GM18867 (cell line): Measurements from ENCODE around the gene RAB30.

ENCODE experiments used
- ATAC-seq: cut with Tn5 transposase; IDR thresholded peaks from one replicate; pipeline ENCODE4 v1.9.1; 2021; ENCODE audit warnings: mild to moderate bottlenecking, moderate library complexity; ENCODE audit not compliant: unreplicated experiment

The RAB30 gene, protein sequence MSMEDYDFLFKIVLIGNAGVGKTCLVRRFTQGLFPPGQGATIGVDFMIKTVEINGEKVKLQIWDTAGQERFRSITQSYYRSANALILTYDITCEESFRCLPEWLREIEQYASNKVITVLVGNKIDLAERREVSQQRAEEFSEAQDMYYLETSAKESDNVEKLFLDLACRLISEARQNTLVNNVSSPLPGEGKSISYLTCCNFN

DNA sequence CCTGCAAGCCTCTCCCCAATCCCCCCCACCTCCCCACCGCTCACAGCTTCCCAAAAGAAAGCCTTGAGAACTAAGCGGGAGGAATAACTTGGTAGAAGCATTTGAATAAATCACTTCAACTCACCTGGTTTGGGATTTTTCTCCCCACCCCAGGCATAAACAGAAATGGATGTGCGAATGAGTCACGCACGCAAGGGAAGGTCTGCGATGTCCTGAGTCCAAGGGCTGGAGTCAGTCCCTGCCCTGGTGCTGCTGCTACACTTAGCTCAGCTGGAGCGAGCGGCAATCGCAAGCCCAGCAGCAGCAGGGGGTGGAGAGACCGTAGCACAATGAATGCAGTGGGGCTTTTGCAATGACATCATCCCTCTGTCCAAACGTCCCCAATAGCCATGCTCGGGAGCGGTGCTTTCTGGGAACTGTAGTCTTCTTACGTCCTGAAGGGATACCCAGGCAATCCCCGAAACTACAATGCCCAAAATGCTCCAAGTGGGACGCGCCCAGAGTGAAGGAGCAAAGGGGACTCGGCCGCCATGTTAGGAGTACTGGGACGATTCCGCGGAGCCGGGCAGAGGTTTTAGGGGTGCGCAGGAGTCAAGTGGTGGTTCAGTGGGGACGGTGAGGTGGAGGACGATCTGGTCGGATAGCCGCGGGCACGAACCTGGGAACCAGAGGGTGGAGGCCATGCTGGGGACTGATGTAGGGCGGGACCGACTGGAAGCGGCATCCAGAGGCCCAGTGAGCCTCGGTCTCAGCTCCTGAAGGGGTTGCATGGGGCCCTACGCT is at the start of gene RAB30:
Gene RAB30 (minus strand): TSS at position 331 of the 783 bp plus-strand sequence. CDS start 74,581 bp downstream, outside the sequence.
- peak; percentile 96 for ATAC-seq

DNA sequence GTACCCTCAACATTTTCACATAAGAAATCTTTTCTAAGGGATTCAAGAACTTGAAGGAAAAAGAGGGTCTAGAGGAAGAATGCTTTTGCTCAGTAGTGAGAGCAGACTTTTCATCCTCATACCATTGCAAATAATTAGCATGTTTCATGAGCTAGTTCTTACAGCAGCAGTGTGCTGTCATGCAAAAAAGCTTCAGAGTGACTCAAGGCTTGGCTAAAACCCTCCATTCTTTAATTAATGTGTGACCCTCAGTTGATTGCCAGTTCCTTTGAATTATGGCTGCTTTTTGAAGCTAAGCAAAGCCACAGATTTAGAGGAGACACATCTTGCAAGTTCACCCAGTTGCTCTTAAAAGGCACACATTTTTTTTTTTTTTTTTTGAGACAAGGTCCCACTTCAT is 48.6 kb upstream of the RAB30 start:
- no peak for ATAC-seq

DNA sequence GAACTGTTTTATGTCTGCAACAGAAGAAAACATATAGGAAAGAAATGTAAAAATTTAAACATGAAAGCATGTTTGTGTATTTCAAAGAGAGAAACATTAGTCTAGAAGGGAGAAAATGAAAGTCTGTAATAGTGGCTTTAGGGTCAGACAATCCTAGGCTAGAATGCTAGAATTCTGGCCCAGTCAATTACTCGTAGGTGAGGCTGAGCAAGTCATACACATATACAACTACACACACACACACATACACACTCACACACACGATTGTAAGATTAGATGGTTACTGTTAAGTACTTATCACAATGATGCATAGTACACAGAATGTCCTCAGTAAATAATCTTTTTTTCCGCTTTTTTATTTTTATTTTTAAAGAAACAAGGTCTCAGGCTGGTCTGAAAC is 47.5 kb upstream of the RAB30 start:
- no peak for ATAC-seq

DNA sequence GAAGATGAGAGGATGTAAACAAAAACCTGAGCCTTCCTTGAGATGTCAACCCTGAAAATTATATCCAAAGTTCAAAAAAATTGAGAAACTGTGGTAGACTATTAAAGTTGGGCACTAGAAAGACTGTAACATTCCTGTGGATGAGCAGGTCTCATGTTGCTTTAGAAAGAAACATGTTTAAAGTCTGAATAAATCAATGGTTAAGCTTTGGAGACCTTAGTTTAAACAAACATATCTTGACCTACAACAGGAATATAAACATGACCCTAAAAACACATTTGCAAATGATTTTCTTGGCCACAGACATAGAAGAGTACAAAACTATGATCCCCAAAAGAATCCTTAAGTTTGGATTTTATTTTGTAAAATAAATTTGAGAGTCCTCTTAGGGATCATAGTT is 47.1 kb upstream of the RAB30 start:
- no peak for ATAC-seq

DNA sequence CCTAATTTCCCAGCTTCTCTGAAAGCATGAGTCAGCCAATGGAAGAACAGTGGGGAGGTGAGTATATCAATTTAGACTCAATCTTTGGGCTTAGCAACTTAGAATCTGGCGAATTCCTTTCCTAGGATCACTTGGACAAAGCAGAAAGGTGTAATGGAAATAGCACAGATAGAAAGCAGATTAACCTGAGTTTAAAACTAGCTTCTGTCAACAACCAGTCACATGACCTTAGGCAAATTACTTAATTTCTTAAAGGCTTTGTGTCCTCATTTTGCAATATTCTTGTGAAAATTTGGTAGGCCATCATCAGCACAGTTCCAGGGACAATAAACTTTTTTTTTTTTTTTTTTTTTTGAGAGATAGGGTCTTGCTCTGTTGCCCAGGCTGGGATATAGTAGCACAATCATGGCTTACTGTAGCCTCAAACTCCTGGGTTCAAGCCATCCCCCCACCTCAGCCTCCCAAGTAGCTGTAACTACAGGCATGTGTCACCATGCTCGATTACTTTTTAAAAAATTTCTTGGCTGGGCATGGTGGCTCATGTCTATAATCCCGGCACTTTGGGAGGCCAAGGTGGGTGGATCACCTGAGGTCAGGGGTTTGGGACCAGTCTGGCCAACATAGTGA is 44.4 kb upstream of the RAB30 start:
- no peak for ATAC-seq

DNA sequence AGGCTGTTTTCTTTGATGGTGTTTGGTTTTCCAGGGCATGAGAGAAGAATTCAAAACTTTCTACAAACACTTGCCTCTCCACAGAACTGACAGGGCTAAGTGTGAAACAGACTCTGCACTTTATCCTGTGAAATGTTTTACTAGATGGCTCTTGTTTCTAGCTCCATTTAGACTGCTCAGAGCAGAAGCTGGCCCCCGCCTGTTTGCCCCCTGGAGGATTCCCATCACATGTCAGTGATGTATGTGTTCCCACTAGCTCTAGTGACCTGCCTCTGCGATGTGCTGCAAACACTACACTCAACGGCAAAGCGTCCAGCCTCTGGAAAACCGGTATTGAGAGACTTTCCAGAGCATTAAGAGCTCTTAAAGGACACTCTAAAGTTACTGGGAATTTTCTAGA is 43.9 kb upstream of the RAB30 start:
- no peak for ATAC-seq

DNA sequence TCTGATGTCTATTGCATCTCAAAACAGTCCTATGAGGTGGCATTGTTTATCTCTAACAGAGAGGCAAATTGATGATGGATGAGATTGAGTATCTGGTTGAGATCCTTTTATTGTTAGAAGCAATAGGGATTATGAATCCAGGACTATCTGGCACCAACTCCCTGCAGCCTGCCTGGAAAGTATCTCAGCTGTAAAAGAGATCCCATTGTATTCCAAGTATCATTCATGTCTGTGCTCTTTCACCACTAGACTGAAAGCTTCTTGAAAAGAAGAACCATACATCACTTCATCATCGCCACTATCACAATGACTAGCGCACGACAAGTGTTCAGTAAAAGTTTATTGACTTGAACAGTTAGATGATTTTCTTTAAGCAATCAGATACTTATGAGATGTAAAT is 43.3 kb upstream of the RAB30 start:
- ATAC-seq = no peak

DNA sequence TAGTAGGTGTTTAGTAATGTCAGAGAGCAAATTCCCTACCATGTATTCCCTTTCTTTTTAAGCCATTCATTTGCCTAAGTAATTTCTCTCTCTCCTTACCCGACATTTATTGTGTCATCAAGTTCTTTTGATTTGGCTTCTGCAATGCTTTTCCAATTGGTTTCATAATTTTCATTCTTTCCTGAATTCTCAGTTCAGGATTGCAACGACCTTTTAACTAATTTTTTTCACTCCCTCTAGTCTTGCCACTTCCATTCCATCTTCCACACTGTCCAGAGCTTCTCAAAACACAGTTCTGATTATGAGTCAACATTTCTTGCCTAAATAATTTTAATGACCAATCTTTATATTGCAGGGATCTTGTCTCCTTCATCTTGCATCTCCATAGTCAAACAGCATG is 41.2 kb upstream of the RAB30 start:
- ATAC-seq = no peak

DNA sequence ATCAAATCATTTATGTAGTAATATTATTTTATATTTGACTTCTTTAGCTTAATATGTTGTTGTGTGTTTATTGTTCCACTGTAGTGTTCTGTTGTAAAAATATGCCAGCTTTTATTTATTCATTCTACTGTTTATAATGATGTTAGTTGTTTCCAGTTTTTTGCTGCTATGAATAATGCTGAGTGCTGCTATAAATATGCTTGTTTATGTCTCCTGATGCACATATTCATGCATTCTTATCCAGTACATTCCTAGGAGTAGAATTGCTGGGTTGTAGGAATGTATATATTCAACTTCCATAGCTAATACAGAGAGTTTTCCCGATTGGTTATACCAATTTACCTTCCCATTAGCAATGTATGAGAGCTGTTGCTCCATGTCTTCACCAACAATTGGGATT is 33.5 kb upstream of the RAB30 start:
- ATAC-seq = no peak

DNA sequence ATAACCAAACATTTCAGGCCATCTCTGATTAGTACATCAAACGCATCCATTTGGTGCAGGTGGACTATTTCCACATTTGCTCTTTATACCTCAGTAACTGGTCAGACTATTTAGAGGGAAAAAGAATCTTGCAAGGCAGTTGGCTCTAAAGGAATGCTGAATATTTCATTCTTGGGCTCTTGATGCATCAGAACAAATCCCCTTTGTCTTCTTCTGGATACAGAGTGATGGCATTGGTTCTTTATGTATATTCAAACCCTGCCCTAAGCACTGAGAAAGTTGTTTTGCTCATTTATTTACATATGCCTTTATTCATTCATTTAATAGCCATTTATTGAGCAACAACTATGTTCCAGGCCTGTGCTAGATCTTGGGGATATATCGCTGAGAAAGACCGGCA is 31.1 kb upstream of the RAB30 start:
- no peak for ATAC-seq

DNA sequence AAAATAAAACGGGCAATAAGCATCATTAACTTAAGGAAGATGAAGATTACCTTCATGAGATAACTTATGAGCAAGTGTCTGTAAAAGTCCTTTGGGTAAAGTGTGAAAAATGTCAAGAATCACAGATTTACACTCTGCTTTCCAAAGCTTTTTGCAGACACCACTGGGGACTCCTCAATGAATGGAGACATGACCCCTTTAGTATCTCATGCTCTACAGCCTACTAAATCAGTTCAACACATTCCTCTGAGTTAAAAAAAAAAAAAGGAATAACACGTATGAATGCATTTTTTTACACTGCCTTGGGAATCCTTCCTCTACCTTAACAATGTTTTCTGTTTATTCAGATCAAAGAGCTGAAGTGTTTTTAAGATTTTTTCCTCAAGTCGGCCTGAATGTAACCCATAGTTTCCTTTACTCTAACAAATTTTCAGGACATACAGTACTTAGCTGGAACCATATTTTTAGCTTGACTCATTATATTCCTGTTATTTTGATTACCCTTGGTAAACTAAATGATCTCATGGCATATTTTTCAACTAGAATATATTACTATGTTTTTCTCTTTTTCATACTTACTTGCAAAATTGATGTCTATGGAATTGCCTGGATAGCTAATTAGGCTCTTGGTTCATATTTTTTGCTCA is 25.9 kb upstream of the RAB30 start:
- no peak for ATAC-seq

DNA sequence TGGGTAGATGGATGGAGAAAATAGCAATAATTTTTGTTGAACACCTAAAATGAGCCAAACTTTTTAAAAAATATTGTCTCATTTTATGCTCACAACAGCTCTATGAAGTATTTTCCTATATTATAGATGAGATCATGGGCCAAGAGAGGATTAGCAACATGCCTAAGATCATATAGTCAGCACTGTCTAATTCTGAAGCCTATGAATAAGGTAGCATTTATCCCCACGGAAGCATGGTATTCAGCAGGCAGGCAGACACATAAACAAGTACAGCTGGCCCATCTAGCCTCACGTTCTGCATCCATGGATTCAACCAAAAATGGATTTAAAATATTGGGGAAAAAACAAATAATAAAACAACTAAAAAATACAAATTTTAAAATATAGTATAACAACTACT is 21.9 kb upstream of the RAB30 start:
- ATAC-seq = no peak

DNA sequence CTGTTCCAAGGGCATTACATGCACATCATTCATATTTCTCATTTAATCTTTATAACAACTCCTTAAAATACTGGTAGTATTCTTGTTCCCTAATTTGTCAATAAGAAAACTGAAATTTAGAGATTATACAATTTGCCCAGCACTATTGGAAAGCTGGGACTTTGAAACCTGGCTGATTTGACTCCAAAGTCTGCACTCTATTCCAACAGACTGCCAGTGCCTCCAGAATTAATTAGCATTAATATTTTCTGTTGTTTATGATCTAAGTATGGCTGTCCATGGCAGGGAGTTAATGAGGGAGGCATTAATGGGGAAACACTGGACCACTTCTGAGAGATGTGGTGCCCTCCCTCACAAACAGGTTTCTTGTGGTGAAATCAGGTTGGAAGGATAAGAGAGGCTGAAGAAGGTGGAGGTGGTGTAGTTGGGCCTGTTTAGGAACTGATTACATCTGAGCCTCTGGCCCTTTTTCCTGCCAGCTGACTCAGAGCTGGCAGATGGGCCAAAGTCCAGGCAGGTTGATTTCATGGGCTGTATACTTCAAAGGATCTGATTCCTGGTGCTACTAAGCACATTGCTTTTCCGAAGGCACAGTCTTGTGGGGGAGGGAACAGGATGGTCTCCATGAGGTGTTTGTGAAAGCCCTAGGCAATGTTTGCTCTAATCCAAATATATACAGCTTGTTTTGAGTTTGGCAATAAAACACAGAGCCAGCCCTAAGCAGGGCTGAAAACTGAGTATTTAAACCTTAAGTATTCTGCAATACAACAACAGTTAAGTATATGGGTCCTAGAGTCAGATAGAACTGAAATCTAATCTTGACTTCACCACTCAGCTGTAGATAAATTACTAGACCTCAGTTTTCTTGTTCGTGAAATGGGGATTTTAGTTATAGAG is 21.0 kb upstream of the RAB30 start:
- no peak for ATAC-seq

DNA sequence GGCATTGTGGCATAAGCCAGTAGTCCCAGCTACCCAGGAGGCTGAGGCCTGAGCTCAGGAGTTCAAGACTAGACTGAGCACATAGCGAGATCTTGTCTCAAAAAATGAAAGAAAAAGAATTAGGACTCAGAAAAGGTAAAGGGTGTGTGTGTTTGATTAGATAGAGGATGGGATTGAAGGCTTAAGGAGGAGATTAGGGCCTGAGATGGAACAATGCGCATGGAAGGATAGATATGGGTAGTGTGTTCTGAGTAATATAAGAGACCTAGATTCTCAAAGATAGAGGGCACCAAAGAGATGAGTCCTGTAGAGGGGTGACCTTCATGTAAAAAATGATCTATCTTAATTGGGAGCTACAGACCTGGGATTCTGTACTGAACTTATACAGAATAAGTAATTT is 17.3 kb upstream of the RAB30 start:
- no peak for ATAC-seq

DNA sequence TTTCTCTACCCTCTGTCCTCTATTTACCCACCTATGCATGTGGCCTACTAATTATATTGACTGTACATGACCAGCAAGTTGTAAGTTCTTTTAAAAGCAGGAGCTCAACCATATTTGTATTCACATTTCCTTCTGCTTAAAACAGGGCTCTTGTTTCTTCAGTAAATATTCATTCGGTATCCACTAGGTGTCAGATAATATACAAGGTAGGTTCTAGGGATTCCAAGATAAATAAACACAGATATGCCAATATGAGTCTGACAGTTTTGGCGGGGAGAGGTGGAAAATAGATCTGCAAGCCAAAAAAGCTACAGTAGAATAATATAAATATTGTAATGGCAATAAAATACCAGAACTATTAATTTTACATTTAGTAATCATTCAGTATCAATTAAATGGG is 15.3 kb upstream of the RAB30 start:
- no peak for ATAC-seq

DNA sequence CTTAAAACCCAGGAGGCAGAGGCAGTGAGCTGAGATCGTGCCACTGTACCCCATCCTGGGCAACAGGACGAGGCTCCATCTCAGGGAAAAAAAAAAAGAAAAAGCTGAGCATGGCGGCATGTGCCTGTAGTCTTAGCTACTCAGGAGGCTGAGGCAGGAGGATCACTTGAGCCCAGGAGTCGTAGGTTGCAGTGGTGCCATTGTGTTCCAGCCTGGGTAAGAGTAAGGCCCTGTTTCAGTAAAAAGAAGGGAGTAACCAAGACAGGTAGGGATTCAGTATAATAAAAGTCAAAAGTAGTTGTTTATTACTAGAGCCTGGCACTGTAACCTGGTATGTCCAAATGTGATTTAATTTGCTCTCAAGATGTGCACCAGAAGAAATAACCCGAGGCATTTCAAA is 8.1 kb upstream of the RAB30 start:
- ATAC-seq = no peak

DNA sequence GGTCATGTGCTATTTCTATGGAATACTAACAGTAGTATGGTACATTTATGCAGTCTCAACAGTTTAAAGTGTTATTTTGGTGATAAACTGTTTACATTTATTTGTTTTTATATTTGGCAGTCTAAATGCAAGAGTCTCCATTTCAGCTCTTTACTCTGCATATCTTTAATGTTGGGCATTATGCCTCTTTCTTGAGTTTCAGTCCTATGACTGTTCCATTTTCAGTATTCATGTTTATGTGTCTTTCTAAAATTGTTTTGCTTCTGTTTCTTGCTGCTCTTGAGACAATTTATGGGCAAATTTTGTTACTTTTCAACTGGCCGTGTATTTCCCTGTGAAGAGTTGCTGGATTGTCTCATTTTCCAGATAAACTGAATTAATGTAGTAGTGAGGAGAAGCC is 6.6 kb upstream of the RAB30 start:
- no peak for ATAC-seq

DNA sequence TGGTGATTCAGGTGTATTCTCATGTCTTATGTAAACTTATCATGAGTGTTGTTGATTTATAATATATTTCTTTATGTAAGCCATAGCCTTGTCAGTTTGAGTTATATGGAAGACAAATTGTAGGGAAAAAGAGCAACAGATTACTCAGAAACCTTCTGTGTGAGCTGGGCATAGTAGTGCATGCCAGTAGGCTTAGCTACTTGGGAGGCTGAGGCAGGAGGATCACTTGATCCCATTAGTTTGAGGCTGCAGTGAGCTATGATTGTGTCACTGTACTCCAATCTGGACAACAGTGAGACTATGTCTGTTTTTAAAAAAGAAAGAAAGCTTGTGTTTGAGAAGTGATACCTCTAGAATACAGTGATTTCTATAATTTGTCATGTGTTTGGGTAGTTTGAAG is 2.2 kb upstream of the RAB30 start:
- ATAC-seq = no peak

DNA sequence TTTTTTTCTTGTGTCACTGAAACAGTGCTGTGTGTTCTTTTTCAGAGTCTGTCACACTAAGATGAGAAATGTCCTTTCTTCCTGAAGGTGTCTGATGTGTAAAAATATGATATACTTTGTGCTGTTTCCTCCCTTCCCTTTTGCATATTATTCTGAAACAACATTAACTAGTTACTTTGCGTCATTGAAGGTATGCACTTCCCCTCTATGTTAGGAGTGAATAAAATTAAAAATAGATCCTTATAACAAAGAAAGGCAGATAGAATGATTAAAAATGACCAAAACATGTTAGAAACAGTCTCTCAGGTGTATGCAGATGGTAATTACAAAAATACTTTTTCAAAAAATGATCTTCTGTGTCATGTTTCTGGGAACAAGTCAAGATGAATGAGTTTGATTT is 1.6 kb upstream of the RAB30 start:
- ATAC-seq = no peak

DNA sequence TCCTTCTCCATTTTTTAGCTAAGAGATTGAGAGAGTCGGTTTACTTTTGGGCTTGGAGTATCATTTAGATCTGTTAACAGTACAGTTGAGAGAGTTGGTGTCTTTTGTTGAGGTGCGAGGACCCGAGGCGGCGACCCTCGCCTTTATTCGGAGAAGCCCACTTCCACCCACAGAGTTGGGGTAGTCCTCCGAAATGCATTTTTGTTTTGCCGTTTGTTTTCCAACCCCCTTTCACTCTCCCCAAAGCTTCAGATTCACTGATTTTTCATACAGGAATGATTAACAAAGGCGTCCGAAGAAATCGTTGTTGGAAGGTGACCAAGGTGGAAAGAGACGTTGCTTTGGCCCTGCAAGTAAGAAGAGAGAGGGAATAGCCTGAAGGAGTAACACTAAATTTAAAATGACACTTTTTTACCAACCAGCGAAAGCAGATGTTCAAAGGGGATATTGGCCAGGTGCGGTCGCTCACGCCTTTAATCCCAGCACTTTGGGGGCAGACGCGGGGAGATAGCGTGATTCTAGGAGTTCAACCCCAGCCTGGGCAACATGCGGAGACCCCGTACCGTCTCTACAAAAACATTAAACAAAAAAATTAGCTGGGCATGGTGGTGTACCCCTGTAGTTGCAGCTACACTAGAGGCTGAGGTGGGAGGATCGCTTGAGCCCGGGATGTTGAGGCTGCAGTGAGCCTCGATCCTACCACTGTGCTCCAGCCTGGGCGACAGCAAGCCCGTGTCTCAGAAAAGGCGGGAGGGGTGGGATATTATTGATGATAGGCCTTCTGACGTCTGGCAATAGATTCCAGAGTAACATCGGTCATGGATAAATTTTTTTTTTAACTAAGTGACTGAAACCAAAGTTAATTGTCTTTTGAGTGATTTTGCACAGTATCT is 899 bp upstream of the RAB30 start:
- ATAC-seq = no peak
